HEK293 (cell line): Measurements from ENCODE around the gene LRRTM4.
"Not testable (repeated sequence)": the region's sequence is repeated elsewhere in the genome, so short reads cannot be mapped to it uniquely, and the experiment has no call there.

ENCODE experiments used
- CTCF ChIA-PET: fragments of 350-600 bp; formaldehyde crosslinking; extraction: SDS; loops from one replicate; lab custom pipeline; 2021; ENCODE audit warnings: antibody characterized with exemption; lab: Yijun Ruan, JAX
- POLR2A ChIA-PET: fragments of 300-600 bp; formaldehyde crosslinking; extraction: SDS; loops from one replicate; lab custom pipeline; 2020; ENCODE audit warnings: antibody characterized with exemption, inconsistent platforms; lab: Yijun Ruan, JAX
- H3K27ac ChIP-seq: fragments of 200-500 bp; sonication (Bioruptor generic); 2 replicates; pipeline ENCODE4 v1.5.1; 2014; ENCODE audit warnings: low read depth, low read length, control low read depth, inconsistent platforms; ENCODE audit errors: extremely low read depth
- H3K36me3 ChIP-seq, 2 experiments: fragments of 200-500 bp in 1 of 2; sonication (Bioruptor generic) in 1 of 2; 1 replicate in 1 of 2; 2 replicates in 1 of 2; pipeline ENCODE4 v1.5.1; 2014 to 2017; ENCODE audit warnings: inconsistent platforms in 2 of 2, low read length in 2 of 2; ENCODE audit not compliant: control insufficient read depth in 2 of 2, insufficient read depth in 1 of 2
- H3K4me1 ChIP-seq: fragments of 200-500 bp; sonication (Bioruptor generic); 2 replicates; pipeline ENCODE4 v1.5.1; 2014; ENCODE audit warnings: mild to moderate bottlenecking, low read length, inconsistent platforms; ENCODE audit not compliant: control insufficient read depth, insufficient read depth
- H3K4me3 ChIP-seq: 2 replicates; pipeline ENCODE4 v1.5.1; 2011; ENCODE audit warnings: low read depth, mild to moderate bottlenecking, control low read depth, low read length, moderate library complexity
- H3K9me3 ChIP-seq: fragments of 200-500 bp; sonication (Bioruptor generic); 2 replicates; pipeline ENCODE4 v1.5.1; 2014; ENCODE audit warnings: low read depth, low read length, inconsistent platforms; ENCODE audit not compliant: control insufficient read depth, insufficient read depth
- HOXC10 ChIP-seq: sonication (generic); formaldehyde crosslinking; IDR thresholded peaks from 2 replicates; pipeline ENCODE4 v1.8.1; 2023; ENCODE audit warnings: mild to moderate bottlenecking, missing genetic modification reagents
- SCRT1 ChIP-seq: fragments of 450-650 bp; formaldehyde crosslinking; IDR thresholded peaks from 2 replicates; pipeline ENCODE4 v1.5.1; 2016; ENCODE audit warnings: missing biosample characterization, missing genetic modification characterization, borderline replicate concordance
- SETDB1 ChIP-seq: IDR thresholded peaks from one replicate; pipeline ENCODE4 v1.6.1; 2017; ENCODE audit warnings: mild to moderate bottlenecking, low read length, moderate library complexity, mixed read lengths; ENCODE audit not compliant: insufficient read length
- TCF7L2 ChIP-seq: IDR thresholded peaks from 2 replicates; pipeline ENCODE4 v1.6.1; 2011; ENCODE audit warnings: low read depth, mild to moderate bottlenecking, inconsistent platforms, low read length, moderate library complexity, borderline replicate concordance
- WT1 ChIP-seq: fragments of 450-650 bp; formaldehyde crosslinking; IDR thresholded peaks from 2 replicates; pipeline ENCODE4 v1.5.1; 2016; ENCODE audit warnings: missing biosample characterization, missing genetic modification characterization
- ZFP41 ChIP-seq: fragments of 450-650 bp; formaldehyde crosslinking; IDR thresholded peaks from 2 replicates; pipeline ENCODE4 v1.5.1; 2016; ENCODE audit warnings: missing biosample characterization, missing genetic modification characterization, borderline replicate concordance
- ZNF184 ChIP-seq: fragments of 450-650 bp; IDR thresholded peaks from 2 replicates; pipeline ENCODE4 v1.5.1; 2018; ENCODE audit warnings: missing biosample characterization, mild to moderate bottlenecking, missing genetic modification characterization
- ZNF274 ChIP-seq, 2 experiments: fragments of 200-500 bp in 1 of 2; fragments of 450-650 bp in 1 of 2; sonication (Bioruptor generic) in 1 of 2; formaldehyde crosslinking in 1 of 2; IDR thresholded peaks; 2 replicates each; pipeline versions ENCODE4 v1.5.1 to v1.6.1; 2014 to 2016; ENCODE audit warnings: borderline replicate concordance in 1 of 2, inconsistent platforms in 1 of 2, low read length in 1 of 2, missing biosample characterization in 1 of 2, missing genetic modification characterization in 1 of 2
- ZNF354C ChIP-seq: fragments of 450-650 bp; formaldehyde crosslinking; IDR thresholded peaks from 2 replicates; pipeline ENCODE4 v1.5.1; 2016; ENCODE audit warnings: missing biosample characterization, missing genetic modification characterization, low read depth, borderline replicate concordance
- ZNF404 ChIP-seq: fragments of 450-650 bp; formaldehyde crosslinking; IDR thresholded peaks from 2 replicates; pipeline ENCODE4 v1.5.1; 2017; ENCODE audit warnings: missing biosample characterization, missing genetic modification characterization
- ZNF610 ChIP-seq: fragments of 450-650 bp; formaldehyde crosslinking; IDR thresholded peaks from 2 replicates; pipeline ENCODE4 v1.5.1; 2016; ENCODE audit warnings: missing biosample characterization, missing genetic modification characterization, borderline replicate concordance
- ZNF747 ChIP-seq: fragments of 450-650 bp; formaldehyde crosslinking; IDR thresholded peaks from 2 replicates; pipeline ENCODE4 v1.5.1; 2016; ENCODE audit warnings: missing biosample characterization, missing genetic modification characterization
- ZNF830 ChIP-seq: fragments of 450-650 bp; IDR thresholded peaks from 2 replicates; pipeline ENCODE4 v1.5.0; 2018; ENCODE audit warnings: missing biosample characterization, missing genetic modification characterization, low read depth, mild to moderate bottlenecking, moderate library complexity
- ZSCAN23 ChIP-seq: fragments of 450-650 bp; formaldehyde crosslinking; IDR thresholded peaks from 2 replicates; pipeline ENCODE4 v1.5.1; 2016; ENCODE audit warnings: missing biosample characterization, missing genetic modification characterization
- TF ChIP-seq, protein P1 (sequence below): fragments of 450-650 bp; formaldehyde crosslinking; IDR thresholded peaks from 2 replicates; pipeline ENCODE4 v1.5.1; 2016; ENCODE audit warnings: missing biosample characterization, missing genetic modification characterization
- TF ChIP-seq, protein P2 (sequence below): fragments of 450-650 bp; formaldehyde crosslinking; conservative IDR thresholded peaks from 2 replicates; pipeline ENCODE4 v1.5.1; 2016; ENCODE audit warnings: low read depth, missing biosample characterization, missing genetic modification characterization
- TF ChIP-seq, protein P3 (sequence below): fragments of 450-650 bp; formaldehyde crosslinking; IDR thresholded peaks from 2 replicates; pipeline ENCODE4 v1.5.1; 2016; ENCODE audit warnings: missing biosample characterization, missing genetic modification characterization
- TF ChIP-seq, protein P4 (sequence below): fragments of 450-650 bp; formaldehyde crosslinking; IDR thresholded peaks from 2 replicates; pipeline ENCODE4 v1.5.1; 2016; ENCODE audit warnings: missing biosample characterization, missing genetic modification characterization
- TF ChIP-seq, protein P5 (sequence below): fragments of 450-650 bp; formaldehyde crosslinking; IDR thresholded peaks from 2 replicates; pipeline ENCODE4 v1.5.1; 2017; ENCODE audit warnings: missing biosample characterization, missing genetic modification characterization

LRRTM4 gene

DNA sequence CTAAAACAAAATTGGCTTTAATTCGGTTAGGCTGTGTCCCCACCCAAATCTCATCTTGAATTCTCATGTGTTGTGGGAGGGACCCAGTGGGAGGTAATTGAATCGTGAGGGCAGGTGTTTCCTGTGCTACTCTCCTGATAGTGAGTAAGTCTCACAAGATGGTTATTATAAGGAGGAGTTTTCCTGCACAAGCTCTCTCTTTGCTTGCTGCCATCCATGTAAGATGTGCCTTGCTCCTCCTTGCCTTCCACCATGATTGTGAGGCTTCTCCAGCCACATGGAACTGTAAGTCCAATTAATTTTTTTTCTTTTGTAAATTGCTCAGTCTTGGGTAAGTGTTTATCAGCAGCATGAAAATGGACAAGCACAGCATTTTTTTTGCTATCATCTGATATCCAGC is 476.7 kb downstream of the LRRTM4 start:
- CTCF ChIA-PET, H3K4me3 ChIP-seq, H3K9me3 ChIP-seq, H3K27ac ChIP-seq, POLR2A ChIA-PET, H3K4me1 ChIP-seq, H3K36me3 ChIP-seq: not testable (repeated sequence)
- TF ChIP-seq SETDB1, result peak; percentile 24

DNA sequence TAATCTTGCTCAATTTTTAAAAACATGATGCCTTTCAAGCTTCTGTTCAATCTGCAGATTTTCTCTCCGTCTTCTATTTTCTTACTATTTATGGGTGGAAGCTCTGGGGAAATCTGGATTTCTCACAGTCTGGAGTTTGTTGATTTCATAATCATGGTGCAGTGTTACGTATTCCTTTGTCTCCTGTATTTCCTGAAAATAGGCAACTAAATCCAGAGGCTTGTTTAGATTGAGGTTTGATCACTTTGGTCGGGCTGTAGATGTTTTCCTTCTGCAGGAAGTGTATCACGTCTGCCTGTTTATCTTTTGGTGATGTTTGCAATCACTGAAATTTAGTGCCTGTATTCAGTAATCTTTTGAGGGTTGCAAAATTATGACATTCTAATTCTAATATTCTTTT is 487.7 kb downstream of the LRRTM4 start:
- TF ChIP-seq, protein P1, sequence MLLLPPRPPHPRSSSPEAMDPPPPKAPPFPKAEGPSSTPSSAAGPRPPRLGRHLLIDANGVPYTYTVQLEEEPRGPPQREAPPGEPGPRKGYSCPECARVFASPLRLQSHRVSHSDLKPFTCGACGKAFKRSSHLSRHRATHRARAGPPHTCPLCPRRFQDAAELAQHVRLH, result no peak
- TF ChIP-seq ZNF354C (tag by site-specific recombination), result no peak
- TF ChIP-seq, all 188 proteins: peak for 0
- CTCF ChIA-PET, result no interaction called here
- H3K4me1 ChIP-seq, result no peaks in the 10 kb centered on the region
- POLR2A ChIA-PET, result no interaction called here
- H3K4me3 ChIP-seq, result no peak overlapping the region
- H3K27ac ChIP-seq, result no peak overlapping the region
- H3K9me3 ChIP-seq, result no peaks in the 10 kb centered on the region
- H3K36me3 ChIP-seq, result no peaks in the 10 kb centered on the region

DNA sequence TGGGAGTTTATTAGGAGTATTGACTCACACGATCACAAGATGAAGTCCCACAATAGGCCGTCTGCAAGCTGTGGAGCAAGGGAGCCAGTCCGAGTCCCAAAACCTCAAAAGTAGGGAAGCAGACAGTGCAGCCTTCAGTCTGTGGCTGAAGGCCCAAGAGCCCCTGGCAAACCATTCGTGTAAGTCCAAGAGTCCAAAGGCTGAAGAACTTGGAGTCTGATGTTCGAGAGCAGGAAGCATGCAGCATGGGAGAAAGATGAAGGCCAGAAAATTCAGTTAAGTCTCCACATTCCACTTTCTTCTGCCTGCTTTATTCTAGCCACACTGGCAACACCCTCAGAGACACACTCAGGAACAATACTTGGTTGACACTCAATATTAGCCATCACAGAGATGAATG is 492.9 kb downstream of the LRRTM4 start:
- H3K4me3 ChIP-seq, H3K27ac ChIP-seq, H3K9me3 ChIP-seq, CTCF ChIA-PET, H3K4me1 ChIP-seq, H3K36me3 ChIP-seq, POLR2A ChIA-PET: not testable (repeated sequence)

DNA sequence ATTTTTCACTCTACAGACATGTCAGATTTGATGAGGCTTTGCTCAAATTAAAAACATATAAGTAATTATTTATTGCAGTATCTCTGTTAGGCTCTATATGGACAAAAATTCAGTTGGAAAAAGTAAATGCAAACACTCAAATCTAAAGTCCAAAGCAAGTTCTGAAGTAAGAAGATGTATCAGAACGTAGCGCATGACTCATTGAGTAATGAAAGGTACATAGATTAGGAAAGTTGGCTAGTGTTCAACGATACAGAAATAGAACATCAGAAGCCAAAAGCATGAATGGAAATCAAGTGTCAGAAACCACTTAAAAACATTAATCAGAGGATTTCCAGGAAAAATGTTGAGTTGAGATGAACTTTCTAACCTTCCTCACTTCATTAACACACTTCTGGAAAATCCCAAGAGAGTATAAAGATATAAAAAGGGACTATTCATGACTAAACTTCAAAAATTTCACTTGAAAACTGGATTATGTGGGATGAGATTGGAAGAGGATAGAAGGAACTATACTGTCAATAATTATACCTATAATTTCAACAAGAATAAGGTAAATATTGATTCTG is 494.1 kb downstream of the LRRTM4 start:
- Histone ChIP-seq H3K4me3 (no peak overlapping the region), H3K27ac (no peak overlapping the region), H3K36me3 (no peaks in the 10 kb centered on the region), H3K9me3 (no peaks in the 10 kb centered on the region), H3K4me1 (no peaks in the 10 kb centered on the region)
- POLR2A ChIA-PET, result no interaction called here
- CTCF ChIA-PET, result no interaction called here
- TF ChIP-seq ZNF404 (tag by site-specific recombination), result no peak
- TF ChIP-seq ZSCAN23 (tag by site-specific recombination), result no peak
- TF ChIP-seq HOXC10 (CRISPR knock-in tag), result no peak
- no peak for TF ChIP-seq ZNF184
- no peak for TF ChIP-seq TCF7L2
- TF ChIP-seq, protein P2, sequence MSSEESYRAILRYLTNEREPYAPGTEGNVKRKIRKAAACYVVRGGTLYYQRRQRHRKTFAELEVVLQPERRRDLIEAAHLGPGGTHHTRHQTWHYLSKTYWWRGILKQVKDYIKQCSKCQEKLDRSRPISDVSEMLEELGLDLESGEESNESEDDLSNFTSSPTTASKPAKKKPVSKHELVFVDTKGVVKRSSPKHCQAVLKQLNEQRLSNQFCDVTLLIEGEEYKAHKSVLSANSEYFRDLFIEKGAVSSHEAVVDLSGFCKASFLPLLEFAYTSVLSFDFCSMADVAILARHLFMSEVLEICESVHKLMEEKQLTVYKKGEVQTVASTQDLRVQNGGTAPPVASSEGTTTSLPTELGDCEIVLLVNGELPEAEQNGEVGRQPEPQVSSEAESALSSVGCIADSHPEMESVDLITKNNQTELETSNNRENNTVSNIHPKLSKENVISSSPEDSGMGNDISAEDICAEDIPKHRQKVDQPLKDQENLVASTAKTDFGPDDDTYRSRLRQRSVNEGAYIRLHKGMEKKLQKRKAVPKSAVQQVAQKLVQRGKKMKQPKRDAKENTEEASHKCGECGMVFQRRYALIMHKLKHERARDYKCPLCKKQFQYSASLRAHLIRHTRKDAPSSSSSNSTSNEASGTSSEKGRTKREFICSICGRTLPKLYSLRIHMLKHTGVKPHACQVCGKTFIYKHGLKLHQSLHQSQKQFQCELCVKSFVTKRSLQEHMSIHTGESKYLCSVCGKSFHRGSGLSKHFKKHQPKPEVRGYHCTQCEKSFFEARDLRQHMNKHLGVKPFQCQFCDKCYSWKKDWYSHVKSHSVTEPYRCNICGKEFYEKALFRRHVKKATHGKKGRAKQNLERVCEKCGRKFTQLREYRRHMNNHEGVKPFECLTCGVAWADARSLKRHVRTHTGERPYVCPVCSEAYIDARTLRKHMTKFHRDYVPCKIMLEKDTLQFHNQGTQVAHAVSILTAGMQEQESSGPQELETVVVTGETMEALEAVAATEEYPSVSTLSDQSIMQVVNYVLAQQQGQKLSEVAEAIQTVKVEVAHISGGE (tag by site-specific recombination), result no peak
- TF ChIP-seq, protein P3, sequence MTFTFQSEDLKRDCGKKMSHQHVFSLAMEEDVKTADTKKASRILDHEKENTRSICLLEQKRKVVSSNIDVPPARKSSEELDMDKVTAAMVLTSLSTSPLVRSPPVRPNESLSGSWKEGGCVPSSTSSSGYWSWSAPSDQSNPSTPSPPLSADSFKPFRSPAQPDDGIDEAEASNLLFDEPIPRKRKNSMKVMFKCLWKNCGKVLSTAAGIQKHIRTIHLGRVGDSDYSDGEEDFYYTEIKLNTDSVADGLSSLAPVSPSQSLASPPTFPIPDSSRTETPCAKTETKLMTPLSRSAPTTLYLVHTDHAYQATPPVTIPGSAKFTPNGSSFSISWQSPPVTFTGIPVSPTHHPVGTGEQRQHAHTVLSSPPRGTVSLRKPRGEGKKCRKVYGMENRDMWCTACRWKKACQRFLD, result no peak
- no peak for TF ChIP-seq ZNF830 (tag by site-specific recombination)
- TF ChIP-seq, protein P4, sequence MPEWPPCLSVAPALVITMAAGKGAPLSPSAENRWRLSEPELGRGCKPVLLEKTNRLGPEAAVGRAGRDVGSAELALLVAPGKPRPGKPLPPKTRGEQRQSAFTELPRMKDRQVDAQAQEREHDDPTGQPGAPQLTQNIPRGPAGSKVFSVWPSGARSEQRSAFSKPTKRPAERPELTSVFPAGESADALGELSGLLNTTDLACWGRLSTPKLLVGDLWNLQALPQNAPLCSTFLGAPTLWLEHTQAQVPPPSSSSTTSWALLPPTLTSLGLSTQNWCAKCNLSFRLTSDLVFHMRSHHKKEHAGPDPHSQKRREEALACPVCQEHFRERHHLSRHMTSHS, result no peak
- TF ChIP-seq ZNF747 (tag by site-specific recombination), result no peak
- TF ChIP-seq, protein P1, result no peak
- no peak for TF ChIP-seq WT1 (tag by site-specific recombination)
- TF ChIP-seq ZNF274 (IDR thresholded peaks at IDR 0.05; ENCODE audit: low read length), result no peak
- no peak for TF ChIP-seq ZNF274 (tag by site-specific recombination; IDR thresholded peaks at IDR 0.05; ENCODE audit: borderline replicate concordance)
- no peak for TF ChIP-seq SCRT1 (tag by site-specific recombination)
- TF ChIP-seq, protein P5, sequence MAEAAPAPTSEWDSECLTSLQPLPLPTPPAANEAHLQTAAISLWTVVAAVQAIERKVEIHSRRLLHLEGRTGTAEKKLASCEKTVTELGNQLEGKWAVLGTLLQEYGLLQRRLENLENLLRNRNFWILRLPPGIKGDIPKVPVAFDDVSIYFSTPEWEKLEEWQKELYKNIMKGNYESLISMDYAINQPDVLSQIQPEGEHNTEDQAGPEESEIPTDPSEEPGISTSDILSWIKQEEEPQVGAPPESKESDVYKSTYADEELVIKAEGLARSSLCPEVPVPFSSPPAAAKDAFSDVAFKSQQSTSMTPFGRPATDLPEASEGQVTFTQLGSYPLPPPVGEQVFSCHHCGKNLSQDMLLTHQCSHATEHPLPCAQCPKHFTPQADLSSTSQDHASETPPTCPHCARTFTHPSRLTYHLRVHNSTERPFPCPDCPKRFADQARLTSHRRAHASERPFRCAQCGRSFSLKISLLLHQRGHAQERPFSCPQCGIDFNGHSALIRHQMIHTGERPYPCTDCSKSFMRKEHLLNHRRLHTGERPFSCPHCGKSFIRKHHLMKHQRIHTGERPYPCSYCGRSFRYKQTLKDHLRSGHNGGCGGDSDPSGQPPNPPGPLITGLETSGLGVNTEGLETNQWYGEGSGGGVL, result no peak
- no peak for TF ChIP-seq ZFP41
- TF ChIP-seq ZNF610 (tag by site-specific recombination), result no peak
